WTC11 (cell line): ENCODE measurements around the gene BRD4. TPM values are rescaled to one million over a fixed set of nuclear protein-coding genes. Genes with fewer than 3 reads are reported as not detected.

ENCODE experiments used
- ATAC-seq: fragments of 200-7000 bp; cut with Tn5 transposase; 2 replicates; pipeline ENCODE4 v1.10.0; 2021; ENCODE audit warnings: mild to moderate bottlenecking, moderate library complexity
- CTCF ChIA-PET: fragments of 300-600 bp; sonication (Branson Sonifier 250); formaldehyde crosslinking; loops from one replicate; lab custom pipeline; 2021; ENCODE audit warnings: antibody characterized with exemption; lab: Charles Lee
- POLR2A ChIA-PET: fragments of 350-600 bp; sonication (Branson Sonifier 250); formaldehyde crosslinking; loops from one replicate; lab custom pipeline; 2021; ENCODE audit warnings: antibody characterized with exemption; lab: Charles Lee
- DNase-seq: peaks from one replicate; pipeline ENCODE4 v3.0.0; 2021; ENCODE audit warnings: low spot score
- H3K27ac Mint-ChIP-seq: 2 replicates; pipeline ENCODE4 v1.8.0; 2021; ENCODE audit warnings: mixed read lengths
- H3K27me3 Mint-ChIP-seq: 2 replicates; pipeline ENCODE4 v1.8.0; 2021; ENCODE audit warnings: low read depth, mild to moderate bottlenecking, moderate library complexity, mixed read lengths
- H3K36me3 Mint-ChIP-seq: 2 replicates; pipeline ENCODE4 v1.8.0; 2021; ENCODE audit warnings: mixed read lengths
- H3K4me1 Mint-ChIP-seq: 2 replicates; pipeline ENCODE4 v1.8.0; 2022; ENCODE audit warnings: mixed read lengths
- H3K4me3 Mint-ChIP-seq: 2 replicates; pipeline ENCODE4 v1.8.0; 2021; ENCODE audit warnings: mild to moderate bottlenecking, moderate library complexity, mixed read lengths
- H3K9me3 Mint-ChIP-seq: 2 replicates; pipeline ENCODE4 v1.8.0; 2021; ENCODE audit warnings: mixed read lengths
- AFF4 ChIP-seq: sonication (generic); formaldehyde crosslinking; IDR thresholded peaks from 2 replicates; pipeline ENCODE4 v1.8.1; 2023; ENCODE audit warnings: mild to moderate bottlenecking, missing genetic modification reagents, borderline replicate concordance
- CREM ChIP-seq: sonication (generic); formaldehyde crosslinking; IDR thresholded peaks from 2 replicates; pipeline ENCODE4 v1.8.1; 2022; ENCODE audit warnings: mild to moderate bottlenecking, missing genetic modification reagents, moderate library complexity
- E2F4 ChIP-seq: sonication (generic); formaldehyde crosslinking; IDR thresholded peaks from 2 replicates; pipeline ENCODE4 v1.8.1; 2022; ENCODE audit warnings: low read depth, mild to moderate bottlenecking, moderate library complexity, missing genetic modification reagents, borderline replicate concordance
- E2F5 ChIP-seq: sonication (generic); formaldehyde crosslinking; IDR thresholded peaks from 2 replicates; pipeline ENCODE4 v1.8.1; 2022; ENCODE audit warnings: mild to moderate bottlenecking, moderate library complexity, missing genetic modification reagents
- ERG ChIP-seq: fragments of 250-450 bp; sonication (Bioruptor Pico); IDR thresholded peaks from 2 replicates; pipeline ENCODE4 v1.8.0; 2021; ENCODE audit warnings: mild to moderate bottlenecking
- FOXJ3 ChIP-seq: sonication (generic); formaldehyde crosslinking; IDR thresholded peaks from 2 replicates; pipeline ENCODE4 v1.9.0; 2021; ENCODE audit warnings: missing genetic modification reagents, mild to moderate bottlenecking, borderline replicate concordance
- FOXP4 ChIP-seq: sonication (generic); formaldehyde crosslinking; IDR thresholded peaks from 2 replicates; pipeline ENCODE4 v1.8.0; 2022; ENCODE audit warnings: mild to moderate bottlenecking, missing genetic modification reagents
- GABPB1 ChIP-seq: sonication (generic); formaldehyde crosslinking; IDR thresholded peaks from 2 replicates; pipeline ENCODE4 v1.8.1; 2023; ENCODE audit warnings: mild to moderate bottlenecking, missing genetic modification reagents
- HMGXB4 ChIP-seq: sonication (generic); formaldehyde crosslinking; IDR thresholded peaks from 2 replicates; pipeline ENCODE4 v1.8.1; 2023; ENCODE audit warnings: mild to moderate bottlenecking, moderate library complexity, missing genetic modification reagents
- IRF1 ChIP-seq: sonication (generic); formaldehyde crosslinking; IDR thresholded peaks from 2 replicates; pipeline ENCODE4 v1.8.0; 2023; ENCODE audit warnings: missing genetic modification reagents
- JAZF1 ChIP-seq: fragments of 250-450 bp; sonication (Bioruptor Pico); IDR thresholded peaks from 2 replicates; pipeline ENCODE4 v1.9.0; 2021; ENCODE audit warnings: moderate library complexity, mild to moderate bottlenecking, inconsistent platforms
- JUN ChIP-seq: sonication (generic); formaldehyde crosslinking; IDR thresholded peaks from 2 replicates; pipeline ENCODE4 v1.8.0; 2023; ENCODE audit warnings: mild to moderate bottlenecking, missing genetic modification reagents
- KAT7 ChIP-seq: sonication (generic); formaldehyde crosslinking; IDR thresholded peaks from 2 replicates; pipeline ENCODE4 v1.8.1; 2023; ENCODE audit warnings: missing genetic modification reagents, mild to moderate bottlenecking, borderline replicate concordance
- MLX ChIP-seq: sonication (generic); formaldehyde crosslinking; IDR thresholded peaks from 2 replicates; pipeline ENCODE4 v1.8.1; 2023; ENCODE audit warnings: mild to moderate bottlenecking, missing genetic modification reagents, moderate library complexity
- NFE2L1 ChIP-seq: sonication (generic); formaldehyde crosslinking; IDR thresholded peaks from 2 replicates; pipeline ENCODE4 v1.8.1; 2023; ENCODE audit warnings: missing genetic modification reagents
- RORB ChIP-seq: fragments of 250-450 bp; sonication (Bioruptor Pico); IDR thresholded peaks from 2 replicates; pipeline ENCODE4 v1.9.0; 2021; ENCODE audit warnings: mild to moderate bottlenecking
- SMAD4 ChIP-seq: sonication (generic); formaldehyde crosslinking; IDR thresholded peaks from 2 replicates; pipeline ENCODE4 v1.8.0; 2022; ENCODE audit warnings: mild to moderate bottlenecking, missing genetic modification reagents
- ZNF219 ChIP-seq: sonication (generic); formaldehyde crosslinking; IDR thresholded peaks from 2 replicates; pipeline ENCODE4 v1.8.0; 2023; ENCODE audit warnings: missing genetic modification reagents, mild to moderate bottlenecking, borderline replicate concordance
- ZNF425 ChIP-seq: fragments of 250-450 bp; sonication (Bioruptor Pico); conservative IDR thresholded peaks from 2 replicates; pipeline ENCODE4 v1.9.0; 2021; ENCODE audit warnings: mild to moderate bottlenecking
- total RNA-seq: library from RNA; stranded (reverse); gene quantifications from 3 replicates; pipeline ENCODE4 v1.2.3, GENCODE V29; 2021

Gene BRD4
- total RNA-seq, 1 experiment from 2014 or later, result 128 TPM

- POLR2A ChIA-PET, result interaction anchor here (1.6 kb wide), 1 partner anchor 37 kb away, joined by 5 read pairs; the partner anchor contains the start of gene AKAP8L
- peaks cover 5% of the 10 kb centered on the region; the same call in 1 of the 2 replicates for H3K36me3 Mint-ChIP-seq
- CTCF ChIA-PET, result no interaction called here
- DNase-seq, result no peak
- peak overlapping the region; percentile 82 for H3K27ac Mint-ChIP-seq
- no peak for TF ChIP-seq SMAD4 (CRISPR knock-in tag)
- TF ChIP-seq, all 79 proteins: peak for 0
- H3K4me1 Mint-ChIP-seq, result peaks cover 26% of the 10 kb centered on the region
- no peaks in the 10 kb centered on the region for H3K9me3 Mint-ChIP-seq
- H3K4me3 Mint-ChIP-seq, result peak overlapping the region; percentile 86
- no peaks in the 10 kb centered on the region for H3K27me3 Mint-ChIP-seq
- no peak for ATAC-seq
These were observed 49.5 kb upstream of the BRD4 start for GRCh38 chr19:15381864-15382263.

GRCh38 chr19:15381429-15381828, 49.1 kb upstream of the BRD4 start:
- ATAC-seq (no peak), DNase-seq (no peak)
- peaks cover 29% of the 10 kb centered on the region for H3K4me1 Mint-ChIP-seq
- H3K4me3 Mint-ChIP-seq, result peak overlapping the region; percentile 86
- peak overlapping the region; percentile 82 for H3K27ac Mint-ChIP-seq
- H3K9me3 Mint-ChIP-seq, result no peaks in the 10 kb centered on the region
- peaks cover 4% of the 10 kb centered on the region; the same call in 1 of the 2 replicates for H3K36me3 Mint-ChIP-seq
- CTCF ChIA-PET, result no interaction called here
- TF ChIP-seq JAZF1 (CRISPR knock-in tag) (no peak), CREM (CRISPR knock-in tag) (no peak), MLX (no peak), IRF1 (no peak), KAT7 (no peak), RORB (CRISPR knock-in tag) (no peak), NFE2L1 (no peak), E2F5 (no peak), SMAD4 (CRISPR knock-in tag) (no peak), ZNF219 (no peak), GABPB1 (CRISPR knock-in tag) (no peak), ERG (CRISPR knock-in tag) (no peak), E2F4 (CRISPR knock-in tag) (no peak), JUN (CRISPR knock-in tag) (no peak), HMGXB4 (CRISPR knock-in tag) (no peak), FOXJ3 (CRISPR knock-in tag) (no peak), AFF4 (no peak), FOXP4 (CRISPR knock-in tag) (no peak), ZNF425 (CRISPR knock-in tag) (no peak)
- H3K27me3 Mint-ChIP-seq, result no peaks in the 10 kb centered on the region
- POLR2A ChIA-PET, result no interaction called here
